WTC11 (cell line): ENCODE results near the gene HTATIP2. TPM values are rescaled to one million over a fixed set of nuclear protein-coding genes. Genes with fewer than 3 reads are reported as not detected.

Source experiments
- ATAC-seq: fragments of 200-7000 bp; cut with Tn5 transposase; 2 replicates; pipeline ENCODE4 v1.10.0; 2021; ENCODE audit warnings: mild to moderate bottlenecking, moderate library complexity
- CTCF ChIA-PET: fragments of 300-600 bp; sonication (Branson Sonifier 250); formaldehyde crosslinking; loops from one replicate; lab custom pipeline; 2021; ENCODE audit warnings: antibody characterized with exemption; lab: Charles Lee
- POLR2A ChIA-PET: fragments of 350-600 bp; sonication (Branson Sonifier 250); formaldehyde crosslinking; loops from one replicate; lab custom pipeline; 2021; ENCODE audit warnings: antibody characterized with exemption; lab: Charles Lee
- DNase-seq: peaks from one replicate; pipeline ENCODE4 v3.0.0; 2021; ENCODE audit warnings: low spot score
- H3K27ac Mint-ChIP-seq: 2 replicates; pipeline ENCODE4 v1.8.0; 2021; ENCODE audit warnings: mixed read lengths
- H3K27me3 Mint-ChIP-seq: 2 replicates; pipeline ENCODE4 v1.8.0; 2021; ENCODE audit warnings: low read depth, mild to moderate bottlenecking, moderate library complexity, mixed read lengths
- H3K36me3 Mint-ChIP-seq: 2 replicates; pipeline ENCODE4 v1.8.0; 2021; ENCODE audit warnings: mixed read lengths
- H3K4me1 Mint-ChIP-seq: 2 replicates; pipeline ENCODE4 v1.8.0; 2022; ENCODE audit warnings: mixed read lengths
- H3K4me3 Mint-ChIP-seq: 2 replicates; pipeline ENCODE4 v1.8.0; 2021; ENCODE audit warnings: mild to moderate bottlenecking, moderate library complexity, mixed read lengths
- H3K9me3 Mint-ChIP-seq: 2 replicates; pipeline ENCODE4 v1.8.0; 2021; ENCODE audit warnings: mixed read lengths
- ARID4B ChIP-seq: sonication (generic); formaldehyde crosslinking; IDR thresholded peaks from 2 replicates; pipeline ENCODE4 v1.8.0; 2023; ENCODE audit warnings: missing genetic modification reagents, mild to moderate bottlenecking, borderline replicate concordance
- FOXJ3 ChIP-seq: sonication (generic); formaldehyde crosslinking; IDR thresholded peaks from 2 replicates; pipeline ENCODE4 v1.9.0; 2021; ENCODE audit warnings: missing genetic modification reagents, mild to moderate bottlenecking, borderline replicate concordance
- GTF2I ChIP-seq: fragments of 250-450 bp; sonication (Bioruptor Pico); conservative IDR thresholded peaks from 2 replicates; pipeline ENCODE4 v1.4.0; 2021; ENCODE audit warnings: mild to moderate bottlenecking
- HMGXB4 ChIP-seq: sonication (generic); formaldehyde crosslinking; IDR thresholded peaks from 2 replicates; pipeline ENCODE4 v1.8.1; 2023; ENCODE audit warnings: mild to moderate bottlenecking, moderate library complexity, missing genetic modification reagents
- JUN ChIP-seq: sonication (generic); formaldehyde crosslinking; IDR thresholded peaks from 2 replicates; pipeline ENCODE4 v1.8.0; 2023; ENCODE audit warnings: mild to moderate bottlenecking, missing genetic modification reagents
- KAT7 ChIP-seq: sonication (generic); formaldehyde crosslinking; IDR thresholded peaks from 2 replicates; pipeline ENCODE4 v1.8.1; 2023; ENCODE audit warnings: missing genetic modification reagents, mild to moderate bottlenecking, borderline replicate concordance
- MAX ChIP-seq: sonication (generic); formaldehyde crosslinking; IDR thresholded peaks from 2 replicates; pipeline ENCODE4 v1.8.0; 2022; ENCODE audit warnings: mild to moderate bottlenecking, missing genetic modification reagents
- MLX ChIP-seq: sonication (generic); formaldehyde crosslinking; IDR thresholded peaks from 2 replicates; pipeline ENCODE4 v1.8.1; 2023; ENCODE audit warnings: mild to moderate bottlenecking, missing genetic modification reagents, moderate library complexity
- PRDM15 ChIP-seq: sonication (generic); formaldehyde crosslinking; IDR thresholded peaks from 2 replicates; pipeline ENCODE4 v1.8.0; 2022; ENCODE audit warnings: missing genetic modification reagents
- RORB ChIP-seq: fragments of 250-450 bp; sonication (Bioruptor Pico); IDR thresholded peaks from 2 replicates; pipeline ENCODE4 v1.9.0; 2021; ENCODE audit warnings: mild to moderate bottlenecking
- TEAD1 ChIP-seq: sonication (generic); formaldehyde crosslinking; IDR thresholded peaks from 2 replicates; pipeline ENCODE4 v1.8.0; 2022; ENCODE audit warnings: mild to moderate bottlenecking, missing genetic modification reagents
- TP53 ChIP-seq: sonication (generic); formaldehyde crosslinking; IDR thresholded peaks from 2 replicates; pipeline ENCODE4 v1.8.1; 2023; ENCODE audit warnings: mild to moderate bottlenecking, missing genetic modification reagents
- ZNF121 ChIP-seq: sonication (generic); formaldehyde crosslinking; IDR thresholded peaks from 2 replicates; pipeline ENCODE4 v1.8.0; 2023; ENCODE audit warnings: missing genetic modification reagents
- ZNF281 ChIP-seq: sonication (generic); formaldehyde crosslinking; IDR thresholded peaks from 2 replicates; pipeline ENCODE4 v1.8.0; 2023; ENCODE audit warnings: mild to moderate bottlenecking, missing genetic modification reagents
- ZNF512 ChIP-seq: sonication (generic); formaldehyde crosslinking; IDR thresholded peaks from 2 replicates; pipeline ENCODE4 v1.8.1; 2022; ENCODE audit warnings: missing genetic modification reagents, borderline replicate concordance
- total RNA-seq: library from RNA; stranded (reverse); gene quantifications from 3 replicates; pipeline ENCODE4 v1.2.3, GENCODE V29; 2021

The HTATIP2 gene
- total RNA-seq, 1 experiment from 2014 or later = 32.7 TPM

- TF ChIP-seq PRDM15 (CRISPR knock-in tag) (no peak), ZNF512 (no peak), ZNF281 (CRISPR knock-in tag) (no peak), GTF2I (CRISPR knock-in tag) (no peak), HMGXB4 (CRISPR knock-in tag) (no peak), JUN (CRISPR knock-in tag) (no peak), ARID4B (CRISPR knock-in tag) (no peak), MLX (CRISPR knock-in tag) (no peak), KAT7 (CRISPR knock-in tag) (no peak)
Measured at GRCh38 chr11:20336056-20336455, 27.5 kb upstream of the HTATIP2 start (continued).

GRCh38 chr11:20337526-20338154 is 25.9 kb upstream of the HTATIP2 start:
- POLR2A ChIA-PET = no interaction called here
- H3K4me1 Mint-ChIP-seq = peaks cover 20% of the 10 kb centered on the region
- H3K36me3 Mint-ChIP-seq = no peaks in the 10 kb centered on the region
- H3K27ac Mint-ChIP-seq = no peak overlapping the region
- ATAC-seq = peak; percentile 85
- DNase-seq = peak; percentile 36
- H3K9me3 Mint-ChIP-seq = no peaks in the 10 kb centered on the region
- CTCF ChIA-PET = interaction anchor here (1.2 to 3.5 kb wide), 3 partner anchors 16 to 209 kb away, joined by 5 to 18 read pairs (median 18); no protein-coding TSS in a partner anchor
- H3K27me3 Mint-ChIP-seq = peaks cover 7% of the 10 kb centered on the region
- no peak overlapping the region for H3K4me3 Mint-ChIP-seq
- TF ChIP-seq RORB (CRISPR knock-in tag) (no peak), ARID4B (CRISPR knock-in tag) (no peak), FOXJ3 (CRISPR knock-in tag) (no peak), KAT7 (CRISPR knock-in tag) (no peak), ZNF121 (CRISPR knock-in tag) (no peak), TEAD1 (CRISPR knock-in tag) (no peak), MAX (CRISPR knock-in tag) (no peak), TP53 (no peak)
